ENCODE data around the gene LENG8.

- TF ChIP-seq GATA3 (IDR thresholded peaks at IDR 0.05; ENCODE audit: low read depth, low read length): no peak
- TF ChIP-seq GATA2 (IDR thresholded peaks at IDR 0.05; ENCODE audit: low read depth, low read length): no peak
Observed at GRCh38 chr19:54470276-54470887, 21.4 kb downstream of the LENG8 start.

All from SH-SY5Y (cell line).